GM21576 (cell line): ENCODE measurements around the gene LDAH.
"Not testable (repeated sequence)": the region's sequence is repeated elsewhere in the genome, so short reads cannot be mapped to it uniquely, and the experiment has no call there.

Experiments used
- ATAC-seq: cut with Tn5 transposase; IDR thresholded peaks from one replicate; pipeline ENCODE4 v1.9.1; 2021; ENCODE audit warnings: mild to moderate bottlenecking, moderate library complexity; ENCODE audit not compliant: unreplicated experiment

LDAH gene

GRCh38 chr2:20793944-20794343 is 29.0 kb downstream of the LDAH start:
- not testable (repeated sequence) for ATAC-seq

GRCh38 chr2:20781656-20782265 is 41.1 kb downstream of the LDAH start:
- peak; percentile 85 for ATAC-seq

- no peak for ATAC-seq
Observed at GRCh38 chr2:20771299-20771698, 51.6 kb downstream of the LDAH start.

- ATAC-seq, result no peak
Observed at GRCh38 chr2:20766798-20767644, 55.9 kb downstream of the LDAH start.

- no peak for ATAC-seq
Observed at GRCh38 chr2:20766213-20766612, 56.7 kb downstream of the LDAH start.

GRCh38 chr2:20762945-20763683 is 59.8 kb downstream of the LDAH start:
- ATAC-seq, result no peak

GRCh38 chr2:20759487-20759886 is 63.4 kb downstream of the LDAH start:
- ATAC-seq, result no peak

GRCh38 chr2:20758997-20759396 is 63.9 kb downstream of the LDAH start:
- ATAC-seq, result no peak

- no peak for ATAC-seq
Observed at GRCh38 chr2:20757405-20758090, 65.4 kb downstream of the LDAH start.

GRCh38 chr2:20755132-20755800 is 67.6 kb downstream of the LDAH start:
- ATAC-seq, result no peak

- ATAC-seq, result no peak
Observed at GRCh38 chr2:20752293-20752692, 70.6 kb downstream of the LDAH start.

- ATAC-seq, result no peak
Observed at GRCh38 chr2:20747317-20747716, 75.6 kb downstream of the LDAH start.

- no peak for ATAC-seq
Observed at GRCh38 chr2:20745924-20746555, 76.9 kb downstream of the LDAH start.

- ATAC-seq, result peak; percentile 94
Observed at GRCh38 chr2:20744366-20745335, 78.2 kb downstream of the LDAH start.

- ATAC-seq, result no peak
Observed at GRCh38 chr2:20738772-20739171, 84.1 kb downstream of the LDAH start.

- ATAC-seq, result peak; percentile 98
Observed at GRCh38 chr2:20737505-20737904, 85.4 kb downstream of the LDAH start.

- ATAC-seq, result no peak
Observed at GRCh38 chr2:20728114-20728758, 94.7 kb downstream of the LDAH start.

GRCh38 chr2:20726913-20727312 is 96.0 kb downstream of the LDAH start:
- ATAC-seq, result no peak
